H9 (cell line): Measurements from ENCODE around the gene LSM4. TPM values are rescaled to one million over a fixed set of nuclear protein-coding genes. Genes with fewer than 3 reads are reported as not detected.

Experiments used
- DNase-seq: peaks from one replicate; pipeline ENCODE4 v3.0.0-alpha.2; 2017
- H2AFZ ChIP-seq: one replicate; pipeline ENCODE4 v1.6.1; 2013; ENCODE audit warnings: mild to moderate bottlenecking, low read length, control low read depth, moderate library complexity
- H2AK5ac ChIP-seq: 2 replicates; pipeline ENCODE4 v1.6.1; 2013; ENCODE audit warnings: low read length, control low read depth, mixed read lengths; ENCODE audit not compliant: insufficient read length
- H2BK120ac ChIP-seq: one replicate; pipeline ENCODE4 v1.6.1; 2013; ENCODE audit warnings: low read depth, mild to moderate bottlenecking, low read length, control low read depth, inconsistent platforms; ENCODE audit not compliant: poor library complexity, severe bottlenecking
- H2BK12ac ChIP-seq: 2 replicates; pipeline ENCODE4 v1.6.1; 2013; ENCODE audit warnings: low read length, control low read depth, mixed read lengths, low read depth; ENCODE audit not compliant: insufficient read length
- H2BK15ac ChIP-seq: 2 replicates; pipeline ENCODE4 v1.6.1; 2013; ENCODE audit warnings: low read depth, low read length, control low read depth
- H2BK20ac ChIP-seq: one replicate; pipeline ENCODE4 v1.6.1; 2013; ENCODE audit warnings: low read depth, mild to moderate bottlenecking, low read length, control low read depth, inconsistent platforms; ENCODE audit not compliant: poor library complexity, severe bottlenecking
- H2BK5ac ChIP-seq: 2 replicates; pipeline ENCODE4 v1.6.1; 2013; ENCODE audit warnings: low read length, control low read depth, mixed read lengths; ENCODE audit not compliant: insufficient read length
- H3K14ac ChIP-seq: 2 replicates; pipeline ENCODE4 v1.6.1; 2013; ENCODE audit warnings: low read length, control low read depth; ENCODE audit not compliant: insufficient read depth
- H3K18ac ChIP-seq: 2 replicates; pipeline ENCODE4 v1.6.1; 2013; ENCODE audit warnings: low read depth, mild to moderate bottlenecking, mixed read lengths, low read length, control low read depth; ENCODE audit not compliant: insufficient read length
- H3K23ac ChIP-seq: 2 replicates; pipeline ENCODE4 v1.6.1; 2013; ENCODE audit warnings: low read length, control low read depth, mixed read lengths, low read depth; ENCODE audit not compliant: insufficient read length
- H3K23me2 ChIP-seq: 2 replicates; pipeline ENCODE4 v1.6.1; 2013; ENCODE audit warnings: low read depth, mild to moderate bottlenecking, mixed read lengths, low read length, control low read depth; ENCODE audit not compliant: insufficient read length, poor library complexity, severe bottlenecking
- H3K27ac ChIP-seq: 2 replicates; pipeline ENCODE4 v1.5.1; 2013; ENCODE audit warnings: low read length, control low read depth, mixed read lengths, low read depth; ENCODE audit not compliant: insufficient read length
- H3K27me3 ChIP-seq: 2 replicates; pipeline ENCODE4 v1.6.1; 2013; ENCODE audit warnings: low read length, control low read depth, inconsistent platforms; ENCODE audit not compliant: insufficient read depth
- H3K4ac ChIP-seq: 2 replicates; pipeline ENCODE4 v1.6.1; 2013; ENCODE audit warnings: low read depth, mild to moderate bottlenecking, control low read depth, inconsistent platforms, low read length, moderate library complexity
- H3K4me1 ChIP-seq: 2 replicates; pipeline ENCODE4 v1.6.1; 2013; ENCODE audit warnings: low read length, control low read depth, inconsistent platforms; ENCODE audit not compliant: insufficient read depth
- H3K4me2 ChIP-seq: 2 replicates; pipeline ENCODE4 v1.6.1; 2013; ENCODE audit warnings: low read length, control low read depth, mixed read lengths; ENCODE audit not compliant: insufficient read length, insufficient read depth
- H3K56ac ChIP-seq: 2 replicates; pipeline ENCODE4 v1.6.1; 2013; ENCODE audit warnings: low read depth, mild to moderate bottlenecking, mixed read lengths, low read length, control low read depth; ENCODE audit not compliant: insufficient read length
- H3K79me1 ChIP-seq: 2 replicates; pipeline ENCODE4 v1.6.1; 2013; ENCODE audit warnings: low read depth, mild to moderate bottlenecking, moderate library complexity, low read length, control low read depth, inconsistent platforms; ENCODE audit not compliant: insufficient read depth, poor library complexity, severe bottlenecking
- H3K79me2 ChIP-seq: 2 replicates; pipeline ENCODE4 v1.6.1; 2013; ENCODE audit warnings: low read length, control low read depth, inconsistent platforms; ENCODE audit not compliant: insufficient read depth
- H3K9ac ChIP-seq: 2 replicates; pipeline ENCODE4 v1.6.1; 2013; ENCODE audit warnings: low read length, control low read depth, mixed read lengths; ENCODE audit not compliant: insufficient read length; ENCODE audit errors: extremely low read depth
- H3K9me3 ChIP-seq: one replicate; pipeline ENCODE4 v1.6.1; 2013; ENCODE audit warnings: low read depth, low read length, inconsistent platforms; ENCODE audit not compliant: control insufficient read depth
- H3T11ph ChIP-seq: one replicate; pipeline ENCODE4 v1.6.1; 2013; ENCODE audit warnings: mild to moderate bottlenecking, low read length, control low read depth, inconsistent platforms
- H4K20me1 ChIP-seq: one replicate; pipeline ENCODE4 v1.6.1; 2013; ENCODE audit not compliant: control insufficient read depth, insufficient read length, insufficient read depth
- H4K5ac ChIP-seq: 2 replicates; pipeline ENCODE4 v1.6.1; 2013; ENCODE audit warnings: low read depth, mild to moderate bottlenecking, mixed read lengths, low read length, control low read depth; ENCODE audit not compliant: insufficient read length
- H4K8ac ChIP-seq: replicated peaks from 2 replicates; pipeline ENCODE4 v1.6.1; 2013; ENCODE audit warnings: low read length, control low read depth, mixed read lengths, low read depth; ENCODE audit not compliant: insufficient read length
- H4K91ac ChIP-seq: 2 replicates; pipeline ENCODE4 v1.6.1; 2013; ENCODE audit warnings: low read depth, mild to moderate bottlenecking, moderate library complexity, mixed read lengths, low read length, control low read depth; ENCODE audit not compliant: insufficient read length
- H3K27ac Mint-ChIP-seq, 3 experiments: 2 replicates in 2 of 3; 3 replicates in 1 of 3; pipeline ENCODE4 v1.8.0; 2020 to 2021; ENCODE audit warnings: mixed read lengths in 3 of 3, mild to moderate bottlenecking in 1 of 3, moderate library complexity in 1 of 3
- H3K27me3 Mint-ChIP-seq: 2 replicates; pipeline ENCODE4 v1.8.0; 2021; ENCODE audit warnings: low read depth, mild to moderate bottlenecking, moderate library complexity, mixed read lengths
- H3K36me3 Mint-ChIP-seq, 3 experiments: 2 replicates in 2 of 3; 3 replicates in 1 of 3; pipeline ENCODE4 v1.8.0; 2020 to 2021; ENCODE audit warnings: low read depth in 3 of 3, mixed read lengths in 3 of 3; ENCODE audit not compliant: insufficient read depth in 1 of 3
- H3K4me1 Mint-ChIP-seq, 2 experiments: 2 replicates each; pipeline ENCODE4 v1.8.0; 2020; ENCODE audit warnings: mixed read lengths in 2 of 2
- H3K4me3 Mint-ChIP-seq, 2 experiments: 2 replicates in 1 of 2; 3 replicates in 1 of 2; pipeline ENCODE4 v1.8.0; 2020 to 2021; ENCODE audit warnings: mild to moderate bottlenecking in 2 of 2, mixed read lengths in 2 of 2, moderate library complexity in 1 of 2
- H3K9me3 Mint-ChIP-seq, 2 experiments: 2 replicates in 1 of 2; 3 replicates in 1 of 2; pipeline ENCODE4 v1.8.0; 2020; ENCODE audit warnings: mild to moderate bottlenecking in 2 of 2, mixed read lengths in 2 of 2, moderate library complexity in 1 of 2
- WGBS: extraction: QIAGEN DNeasy Blood & Tissue Kit; methylation state at CpG from one replicate; pipeline ENCODE4 v1.1.7; 2013; ENCODE audit warnings: missing lambda C conversion rate, low lambda C conversion rate, mixed read lengths; ENCODE audit not compliant: insufficient read length; ENCODE audit errors: extremely low coverage; 5-methylcytosine and 5-hydroxymethylcytosine counted together
- total RNA-seq: library from RNA; stranded (reverse); gene quantifications from 2 replicates; pipeline ENCODE4 v1.2.1, GENCODE V29; 2021
- TF ChIP-seq, protein P1 (sequence below): fragments of 200-600 bp; sonication (generic); conservative IDR thresholded peaks from 3 replicates; pipeline ENCODE4 v1.8.0; 2021; ENCODE audit warnings: antibody characterized with exemption, mild to moderate bottlenecking

The LSM4 gene
- total RNA-seq, 1 experiment from 2014 or later: 342 TPM

DNA sequence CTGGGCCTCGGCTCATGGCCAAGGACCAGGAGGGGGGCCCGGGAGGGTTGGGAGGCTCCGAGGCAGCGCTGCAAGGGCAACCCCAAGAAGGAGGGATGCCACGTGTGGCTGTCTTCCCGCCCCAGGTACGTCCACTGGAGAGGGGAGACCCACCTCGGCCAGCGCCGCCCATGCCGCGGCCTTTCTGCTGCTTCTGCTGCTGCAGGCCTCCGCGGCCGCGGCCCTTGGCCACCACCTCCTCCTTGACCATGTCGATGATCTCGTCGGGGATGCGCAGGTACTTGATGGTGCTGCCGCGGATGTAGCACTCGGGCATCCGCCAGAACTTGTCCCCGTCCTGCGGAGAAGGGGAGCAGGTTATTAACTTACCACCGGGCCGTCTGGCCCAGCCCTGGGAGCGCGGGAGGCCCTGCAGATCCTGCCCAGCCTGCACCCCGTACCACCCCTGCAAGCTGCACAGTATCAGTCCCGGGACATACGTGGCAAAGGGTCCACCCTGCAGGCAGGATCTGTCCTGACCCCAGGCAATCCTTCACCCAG, 13.3 kb downstream of the LSM4 start:
- H3K9me3 Mint-ChIP-seq: no peaks in the 10 kb centered on the region
- no peaks in the 10 kb centered on the region for H3K9me3 ChIP-seq
- H3K18ac ChIP-seq: no peak overlapping the region
- TF ChIP-seq, protein P1, sequence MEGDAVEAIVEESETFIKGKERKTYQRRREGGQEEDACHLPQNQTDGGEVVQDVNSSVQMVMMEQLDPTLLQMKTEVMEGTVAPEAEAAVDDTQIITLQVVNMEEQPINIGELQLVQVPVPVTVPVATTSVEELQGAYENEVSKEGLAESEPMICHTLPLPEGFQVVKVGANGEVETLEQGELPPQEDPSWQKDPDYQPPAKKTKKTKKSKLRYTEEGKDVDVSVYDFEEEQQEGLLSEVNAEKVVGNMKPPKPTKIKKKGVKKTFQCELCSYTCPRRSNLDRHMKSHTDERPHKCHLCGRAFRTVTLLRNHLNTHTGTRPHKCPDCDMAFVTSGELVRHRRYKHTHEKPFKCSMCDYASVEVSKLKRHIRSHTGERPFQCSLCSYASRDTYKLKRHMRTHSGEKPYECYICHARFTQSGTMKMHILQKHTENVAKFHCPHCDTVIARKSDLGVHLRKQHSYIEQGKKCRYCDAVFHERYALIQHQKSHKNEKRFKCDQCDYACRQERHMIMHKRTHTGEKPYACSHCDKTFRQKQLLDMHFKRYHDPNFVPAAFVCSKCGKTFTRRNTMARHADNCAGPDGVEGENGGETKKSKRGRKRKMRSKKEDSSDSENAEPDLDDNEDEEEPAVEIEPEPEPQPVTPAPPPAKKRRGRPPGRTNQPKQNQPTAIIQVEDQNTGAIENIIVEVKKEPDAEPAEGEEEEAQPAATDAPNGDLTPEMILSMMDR: no peak
- H3K27ac Mint-ChIP-seq: peak overlapping the region in 1 of 3 experiments; percentile 27; a peak in 1 of 7 replicates
- H2BK20ac ChIP-seq: no peak overlapping the region
- no peak for DNase-seq
- H3K27ac ChIP-seq: no peak overlapping the region
- no peaks in the 10 kb centered on the region for H3K27me3 Mint-ChIP-seq
- H3K4me3 Mint-ChIP-seq: no peak overlapping the region
- peaks cover under 1% of the 10 kb centered on the region for H3K23me2 ChIP-seq
- no peaks in the 10 kb centered on the region for H4K20me1 ChIP-seq
- no peak overlapping the region for H4K8ac ChIP-seq
- no peak overlapping the region for H3K4ac ChIP-seq
- H2BK15ac ChIP-seq: no peak overlapping the region
- no peak overlapping the region for H3K14ac ChIP-seq
- H3T11ph ChIP-seq: no peak overlapping the region
- no peaks in the 10 kb centered on the region for H3K27me3 ChIP-seq
- H3K79me2 ChIP-seq: no peaks in the 10 kb centered on the region
- peaks cover 15 to 26% of the 10 kb centered on the region in 2 experiments for H3K4me1 Mint-ChIP-seq
- H3K36me3 Mint-ChIP-seq: peaks cover 27 to 74% (median 64%) of the 10 kb centered on the region in 3 experiments
- no peak overlapping the region for H2AK5ac ChIP-seq
- H2BK12ac ChIP-seq: no peak overlapping the region
- no peak overlapping the region for H4K5ac ChIP-seq
- WGBS: no CpG with 5 or more reads among the region's 33 CpGs
- no peak overlapping the region for H2BK5ac ChIP-seq
- no peak overlapping the region for H3K23ac ChIP-seq
- no peaks in the 10 kb centered on the region for H3K4me1 ChIP-seq
- H3K56ac ChIP-seq: no peak overlapping the region
- H3K4me2 ChIP-seq: no peak overlapping the region
- no peaks in the 10 kb centered on the region for H3K79me1 ChIP-seq
- H4K91ac ChIP-seq: no peak overlapping the region
- H3K9ac ChIP-seq: no peak overlapping the region
- H2AFZ ChIP-seq: no peak overlapping the region
- H2BK120ac ChIP-seq: no peak overlapping the region
